Panc1 (cell line): ENCODE data around the gene CCL26. TPM values are rescaled to one million over a fixed set of nuclear protein-coding genes. Genes with fewer than 3 reads are reported as not detected.

ENCODE experiments used
- ATAC-seq: fragments of 200-7000 bp; cut with Tn5 transposase; 2 replicates; pipeline ENCODE4 v1.9.1; 2020; ENCODE audit warnings: mild to moderate bottlenecking, moderate library complexity
- BruUV-seq: library from RNA; stranded (reverse); fragments of 400-500 nt; replicated peaks from 2 replicates; lab custom pipeline; 2021; lab: Mats Ljungman, UMichigan
- CTCF ChIA-PET: fragments of 300-600 bp; sonication (Branson Sonifier 250); formaldehyde crosslinking; loops from one replicate; lab custom pipeline; 2022; ENCODE audit warnings: antibody characterized with exemption; lab: Charles Lee
- POLR2A ChIA-PET: fragments of 300-600 bp; sonication (Branson Sonifier 250); formaldehyde crosslinking; loops from one replicate; lab custom pipeline; 2022; ENCODE audit warnings: antibody characterized with exemption; lab: Charles Lee
- DNase-seq: peaks from one replicate; pipeline ENCODE4 v3.0.0-alpha.2; 2010; ENCODE audit warnings: low read depth, low spot score
- H3K27ac ChIP-seq: 2 replicates; pipeline ENCODE4 v1.5.1; 2011; ENCODE audit warnings: mild to moderate bottlenecking, low read length, inconsistent platforms
- H3K27me3 ChIP-seq: fragments of 200-500 bp; sonication (Bioruptor generic); 2 replicates; pipeline ENCODE4 v1.6.0; 2014; ENCODE audit warnings: low read length, inconsistent platforms; ENCODE audit not compliant: control insufficient read depth, insufficient read depth
- H3K36me3 ChIP-seq: fragments of 200-500 bp; sonication (Bioruptor generic); 2 replicates; pipeline ENCODE4 v1.5.1; 2014; ENCODE audit warnings: inconsistent platforms, mild to moderate bottlenecking, low read length, moderate library complexity; ENCODE audit not compliant: control insufficient read depth, insufficient read depth
- H3K4me1 ChIP-seq: 2 replicates; pipeline ENCODE4 v1.5.1; 2011; ENCODE audit warnings: inconsistent platforms, mild to moderate bottlenecking, low read length, moderate library complexity; ENCODE audit not compliant: control insufficient read depth, insufficient read depth
- H3K4me3 ChIP-seq, 2 experiments: 2 replicates each; pipeline ENCODE4 v1.5.1; 2011 to 2012; ENCODE audit warnings: low read depth in 2 of 2, low read length in 2 of 2, mild to moderate bottlenecking in 2 of 2, inconsistent platforms in 1 of 2, moderate library complexity in 1 of 2
- H3K9me3 ChIP-seq: fragments of 200-500 bp; sonication (Bioruptor generic); 2 replicates; pipeline ENCODE4 v1.5.1; 2014; ENCODE audit warnings: low read depth, mild to moderate bottlenecking, inconsistent platforms, low read length, moderate library complexity; ENCODE audit not compliant: control insufficient read depth, insufficient read depth
- POLR2AphosphoS5 ChIP-seq: IDR thresholded peaks from 2 replicates; pipeline ENCODE4 v1.6.1; 2012; ENCODE audit warnings: mild to moderate bottlenecking, low read depth, low read length, moderate library complexity
- REST ChIP-seq, 2 experiments: IDR thresholded peaks; 2 replicates each; pipeline ENCODE4 v1.6.1; 2011 to 2012; ENCODE audit warnings: low read depth in 2 of 2, control low read depth in 1 of 2, low read length in 1 of 2, mild to moderate bottlenecking in 1 of 2, moderate library complexity in 1 of 2; ENCODE audit not compliant: insufficient read depth in 1 of 2
- SIN3A ChIP-seq: IDR thresholded peaks from 2 replicates; pipeline ENCODE4 v1.6.1; 2012; ENCODE audit warnings: low read depth, mild to moderate bottlenecking, low read length, moderate library complexity, borderline replicate concordance; ENCODE audit not compliant: insufficient read depth
- TCF7L2 ChIP-seq: IDR thresholded peaks from 2 replicates; pipeline ENCODE4 v1.6.1; 2011; ENCODE audit warnings: mild to moderate bottlenecking, low read depth, low read length, inconsistent platforms
- in situ Hi-C: cut with HindIII; loops from 2 replicates; pipeline ENCODE4 v1.10.0; 2016; ENCODE audit warnings: low sequenced_read_pairs, low pct_unique_long_range_greater_than_20kb
- intact Hi-C: fragments of 100-400 bp; cut with micrococcal nuclease; formaldehyde crosslinking; loops from one replicate; pipeline ENCODE4 v1.10.0; 2022; ENCODE audit not compliant: unreplicated experiment
- total RNA-seq: library from RNA; stranded (reverse); gene quantifications from one replicate; pipeline ENCODE4 v1.2.1, GENCODE V29; 2021; ENCODE audit not compliant: unreplicated experiment
- TF ChIP-seq, protein P1 (sequence below): fragments of 450-650 bp; IDR thresholded peaks from 2 replicates; pipeline ENCODE4 v1.5.1; 2017; ENCODE audit warnings: mild to moderate bottlenecking

The CCL26 gene
- total RNA-seq, 1 experiment from 2014 or later = not detected

GRCh38 chr7:75814407-75814947 is 42.5 kb upstream of the CCL26 start:
- DNase-seq (no peak), ATAC-seq (peak; percentile 23; the same call in 1 of the 2 replicates)
- Histone ChIP-seq H3K9me3 (no peaks in the 10 kb centered on the region), H3K4me1 (no peaks in the 10 kb centered on the region), H3K4me3 (no peak overlapping the region), H3K27ac (no peak overlapping the region), H3K27me3 (no peaks in the 10 kb centered on the region), H3K36me3 (no peaks in the 10 kb centered on the region)
- POLR2A ChIA-PET = no interaction called here
- CTCF ChIA-PET = no interaction called here
- intact Hi-C loops (no loop called here), in situ Hi-C loops (no loop called here)
- no TSS peak for BruUV-seq
- no peak for TF ChIP-seq REST (IDR thresholded peaks at IDR 0.05; ENCODE audit: insufficient read depth in 1 of 2, low read depth in 2 of 2, low read length in 1 of 2)
- TF ChIP-seq, protein P1, sequence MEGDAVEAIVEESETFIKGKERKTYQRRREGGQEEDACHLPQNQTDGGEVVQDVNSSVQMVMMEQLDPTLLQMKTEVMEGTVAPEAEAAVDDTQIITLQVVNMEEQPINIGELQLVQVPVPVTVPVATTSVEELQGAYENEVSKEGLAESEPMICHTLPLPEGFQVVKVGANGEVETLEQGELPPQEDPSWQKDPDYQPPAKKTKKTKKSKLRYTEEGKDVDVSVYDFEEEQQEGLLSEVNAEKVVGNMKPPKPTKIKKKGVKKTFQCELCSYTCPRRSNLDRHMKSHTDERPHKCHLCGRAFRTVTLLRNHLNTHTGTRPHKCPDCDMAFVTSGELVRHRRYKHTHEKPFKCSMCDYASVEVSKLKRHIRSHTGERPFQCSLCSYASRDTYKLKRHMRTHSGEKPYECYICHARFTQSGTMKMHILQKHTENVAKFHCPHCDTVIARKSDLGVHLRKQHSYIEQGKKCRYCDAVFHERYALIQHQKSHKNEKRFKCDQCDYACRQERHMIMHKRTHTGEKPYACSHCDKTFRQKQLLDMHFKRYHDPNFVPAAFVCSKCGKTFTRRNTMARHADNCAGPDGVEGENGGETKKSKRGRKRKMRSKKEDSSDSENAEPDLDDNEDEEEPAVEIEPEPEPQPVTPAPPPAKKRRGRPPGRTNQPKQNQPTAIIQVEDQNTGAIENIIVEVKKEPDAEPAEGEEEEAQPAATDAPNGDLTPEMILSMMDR = no peak
- no peak for TF ChIP-seq TCF7L2
- no peak for TF ChIP-seq SIN3A
- TF ChIP-seq POLR2AphosphoS5 = no peak

DNA sequence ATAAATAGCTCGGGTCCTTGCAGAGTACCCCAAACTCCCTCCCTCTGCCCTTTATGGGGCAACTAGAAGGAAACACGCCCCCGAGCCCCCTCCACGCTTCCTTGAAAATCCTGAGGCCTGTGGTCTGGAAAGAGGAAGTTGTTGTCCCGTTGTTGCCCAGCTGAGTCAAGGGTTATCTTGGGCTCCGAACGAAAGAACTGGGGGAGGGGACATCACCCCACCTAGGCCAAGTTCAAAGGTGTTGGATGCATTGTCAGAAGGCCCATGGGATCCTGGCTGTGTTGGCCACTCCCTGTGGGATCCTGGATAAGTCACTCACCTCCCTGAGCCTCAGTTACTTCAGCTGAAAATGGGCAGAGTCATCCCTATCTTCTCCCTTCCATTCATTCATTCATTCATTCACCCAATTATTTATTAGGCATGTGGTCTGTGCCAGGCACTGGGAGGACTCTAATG is 41.8 kb upstream of the CCL26 start, which contains the start of gene CCL24:
Gene CCL24 (minus strand): TSS at position 26 of the 456 bp plus-strand sequence. CDS start 91 bp downstream, outside the sequence.
- ChIA-PET CTCF (no interaction called here), POLR2A (no interaction called here)
- no TSS peak for BruUV-seq

More for the DNA sequence above, 41.8 kb upstream of the CCL26 start, which contains the start of gene CCL24:
- H3K36me3 ChIP-seq = no peaks in the 10 kb centered on the region
- intact Hi-C loops (no loop called here), in situ Hi-C loops (no loop called here)
- TF ChIP-seq, protein P1 = no peak
- TF ChIP-seq SIN3A (no peak), REST (IDR thresholded peaks at IDR 0.05; ENCODE audit: insufficient read depth in 1 of 2, low read depth in 2 of 2, low read length in 1 of 2) (no peak), TCF7L2 (no peak), POLR2AphosphoS5 (no peak)
- no peak within 1 kb of the TSS for H3K27ac ChIP-seq
- H3K4me3 ChIP-seq = no peak within 1 kb of the TSS
- ATAC-seq = no peak
- H3K27me3 ChIP-seq = no peaks in the 10 kb centered on the region
- no peaks in the 10 kb centered on the region for H3K9me3 ChIP-seq
- no peaks in the 10 kb centered on the region for H3K4me1 ChIP-seq
- DNase-seq = no peak
